ENCODE measurements around the gene SLC39A11.

DNA sequence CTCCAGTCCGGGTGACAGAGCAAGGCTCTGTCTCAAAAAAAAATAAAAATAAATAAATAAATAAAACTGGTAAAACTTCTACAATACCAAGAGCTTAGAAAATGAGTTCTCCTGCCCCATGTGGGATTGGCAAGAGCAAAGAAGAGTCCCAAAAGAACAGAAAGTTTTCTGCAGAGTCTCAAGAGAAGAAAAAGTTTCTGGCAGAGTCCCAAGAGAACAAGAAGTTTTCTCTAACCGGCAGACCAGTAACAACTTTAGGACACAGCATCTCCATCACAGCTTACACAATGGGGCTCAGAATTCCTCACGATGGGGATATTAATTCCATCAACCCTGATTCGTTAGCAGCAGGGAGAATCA is 1.1 kb downstream of the SLC39A11 start:
- TF ChIP-seq GLIS3 (CRISPR knock-in tag; IDR thresholded peaks at IDR 0.05): no peak
- no peak for TF ChIP-seq BACH2 (CRISPR knock-in tag; IDR thresholded peaks at IDR 0.05; ENCODE audit: borderline replicate concordance)
- TF ChIP-seq, protein P1, sequence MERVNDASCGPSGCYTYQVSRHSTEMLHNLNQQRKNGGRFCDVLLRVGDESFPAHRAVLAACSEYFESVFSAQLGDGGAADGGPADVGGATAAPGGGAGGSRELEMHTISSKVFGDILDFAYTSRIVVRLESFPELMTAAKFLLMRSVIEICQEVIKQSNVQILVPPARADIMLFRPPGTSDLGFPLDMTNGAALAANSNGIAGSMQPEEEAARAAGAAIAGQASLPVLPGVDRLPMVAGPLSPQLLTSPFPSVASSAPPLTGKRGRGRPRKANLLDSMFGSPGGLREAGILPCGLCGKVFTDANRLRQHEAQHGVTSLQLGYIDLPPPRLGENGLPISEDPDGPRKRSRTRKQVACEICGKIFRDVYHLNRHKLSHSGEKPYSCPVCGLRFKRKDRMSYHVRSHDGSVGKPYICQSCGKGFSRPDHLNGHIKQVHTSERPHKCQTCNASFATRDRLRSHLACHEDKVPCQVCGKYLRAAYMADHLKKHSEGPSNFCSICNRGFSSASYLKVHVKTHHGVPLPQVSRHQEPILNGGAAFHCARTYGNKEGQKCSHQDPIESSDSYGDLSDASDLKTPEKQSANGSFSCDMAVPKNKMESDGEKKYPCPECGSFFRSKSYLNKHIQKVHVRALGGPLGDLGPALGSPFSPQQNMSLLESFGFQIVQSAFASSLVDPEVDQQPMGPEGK (CRISPR knock-in tag; IDR thresholded peaks at IDR 0.05; ENCODE audit: borderline replicate concordance): no peak
- TF ChIP-seq ISL1 (CRISPR knock-in tag; IDR thresholded peaks at IDR 0.05): no peak
- TF ChIP-seq ZC3H10 (CRISPR knock-in tag; IDR thresholded peaks at IDR 0.05): no peak
- TF ChIP-seq, protein P2, sequence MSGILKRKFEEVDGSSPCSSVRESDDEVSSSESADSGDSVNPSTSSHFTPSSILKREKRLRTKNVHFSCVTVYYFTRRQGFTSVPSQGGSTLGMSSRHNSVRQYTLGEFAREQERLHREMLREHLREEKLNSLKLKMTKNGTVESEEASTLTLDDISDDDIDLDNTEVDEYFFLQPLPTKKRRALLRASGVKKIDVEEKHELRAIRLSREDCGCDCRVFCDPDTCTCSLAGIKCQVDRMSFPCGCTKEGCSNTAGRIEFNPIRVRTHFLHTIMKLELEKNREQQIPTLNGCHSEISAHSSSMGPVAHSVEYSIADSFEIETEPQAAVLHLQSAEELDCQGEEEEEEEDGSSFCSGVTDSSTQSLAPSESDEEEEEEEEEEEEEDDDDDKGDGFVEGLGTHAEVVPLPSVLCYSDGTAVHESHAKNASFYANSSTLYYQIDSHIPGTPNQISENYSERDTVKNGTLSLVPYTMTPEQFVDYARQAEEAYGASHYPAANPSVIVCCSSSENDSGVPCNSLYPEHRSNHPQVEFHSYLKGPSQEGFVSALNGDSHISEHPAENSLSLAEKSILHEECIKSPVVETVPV (CRISPR knock-in tag; IDR thresholded peaks at IDR 0.05): no peak
- TF ChIP-seq, protein P3, sequence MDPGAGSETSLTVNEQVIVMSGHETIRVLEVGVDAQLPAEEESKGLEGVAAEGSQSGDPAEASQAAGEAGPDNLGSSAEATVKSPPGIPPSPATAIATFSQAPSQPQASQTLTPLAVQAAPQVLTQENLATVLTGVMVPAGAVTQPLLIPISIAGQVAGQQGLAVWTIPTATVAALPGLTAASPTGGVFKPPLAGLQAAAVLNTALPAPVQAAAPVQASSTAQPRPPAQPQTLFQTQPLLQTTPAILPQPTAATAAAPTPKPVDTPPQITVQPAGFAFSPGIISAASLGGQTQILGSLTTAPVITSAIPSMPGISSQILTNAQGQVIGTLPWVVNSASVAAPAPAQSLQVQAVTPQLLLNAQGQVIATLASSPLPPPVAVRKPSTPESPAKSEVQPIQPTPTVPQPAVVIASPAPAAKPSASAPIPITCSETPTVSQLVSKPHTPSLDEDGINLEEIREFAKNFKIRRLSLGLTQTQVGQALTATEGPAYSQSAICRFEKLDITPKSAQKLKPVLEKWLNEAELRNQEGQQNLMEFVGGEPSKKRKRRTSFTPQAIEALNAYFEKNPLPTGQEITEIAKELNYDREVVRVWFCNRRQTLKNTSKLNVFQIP (CRISPR knock-in tag; IDR thresholded peaks at IDR 0.05; ENCODE audit: borderline replicate concordance, low read depth): no peak
- TF ChIP-seq RARB (CRISPR knock-in tag; IDR thresholded peaks at IDR 0.05): no peak

All from SK-N-SH treated with all-trans-retinoic acid at 6 μM for 48 hours (cell line).